NCI-H748 treated with DMSO at 0.1 percent for 48 hours (cell line): ENCODE results near the gene FOXP1.
"Not testable (repeated sequence)": the region's sequence is repeated elsewhere in the genome, so short reads cannot be mapped to it uniquely, and the experiment has no call there.

Source experiments
- DNase-seq: peaks from one replicate; lab custom pipeline; 2025; lab: John Stamatoyannopoulos, UW

The FOXP1 gene

DNA sequence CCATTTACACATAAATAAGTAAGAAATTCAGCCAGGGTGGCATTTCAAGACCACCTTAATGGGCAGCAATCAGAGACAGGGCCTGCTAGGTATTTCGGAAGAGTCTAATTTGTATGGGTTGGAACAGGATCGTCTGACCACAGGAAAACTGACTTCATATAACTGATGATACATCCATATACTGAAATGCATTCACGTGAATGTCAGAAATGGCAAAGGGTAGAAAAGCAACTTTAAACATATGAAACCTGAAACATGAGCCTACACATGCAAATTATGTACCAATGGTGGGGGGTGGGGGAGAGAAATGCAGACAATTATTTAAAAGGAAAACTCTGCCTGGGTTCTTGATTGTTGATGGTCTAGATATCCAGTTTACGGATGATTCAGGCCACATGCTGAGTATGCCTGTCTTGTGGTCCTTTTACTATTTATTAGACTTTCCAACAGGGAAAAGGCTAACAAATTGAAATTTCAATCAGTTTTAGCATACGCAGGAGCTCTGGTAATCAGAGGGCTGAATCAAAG is 582.2 kb downstream of the FOXP1 start:
- DNase-seq, result no peak

DNA sequence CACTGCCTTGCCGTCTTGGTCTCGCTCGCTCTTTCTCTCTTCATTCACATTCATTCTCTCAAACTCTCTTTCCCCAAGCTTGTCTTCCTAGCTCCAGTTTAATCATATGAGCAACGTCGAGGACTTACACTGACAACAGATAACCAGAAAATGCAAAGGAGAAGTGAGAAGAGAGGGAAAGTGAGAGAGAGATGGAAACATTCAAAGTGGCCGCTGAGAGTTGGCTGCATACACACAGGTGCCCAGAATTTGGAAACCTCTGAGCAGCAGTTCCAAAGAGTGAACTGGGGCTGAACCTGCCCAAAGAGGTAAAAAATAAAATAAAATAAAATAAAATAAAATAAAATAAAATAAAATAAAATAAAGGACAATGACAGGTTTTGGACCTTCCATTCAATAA is 583.0 kb downstream of the FOXP1 start:
- no peak for DNase-seq

DNA sequence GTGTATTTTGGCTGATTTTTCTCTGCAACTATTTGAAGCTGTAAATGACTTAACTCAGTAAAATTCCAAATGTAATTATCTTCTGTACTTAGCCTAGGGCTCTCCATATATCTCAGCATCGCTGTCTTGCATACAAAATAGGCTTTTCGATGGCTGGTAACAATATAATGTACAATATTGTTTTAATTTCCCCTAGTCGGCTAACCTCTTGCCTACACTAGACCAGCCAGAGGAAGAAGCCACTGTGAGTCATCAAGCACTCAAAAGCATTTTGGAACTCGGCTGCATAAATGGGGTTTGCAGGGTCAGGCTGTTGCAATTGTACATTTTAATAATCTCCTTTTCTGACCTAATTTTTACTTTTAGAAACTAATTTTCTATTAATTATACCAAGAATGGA is 583.8 kb downstream of the FOXP1 start:
- DNase-seq, result no peak

DNA sequence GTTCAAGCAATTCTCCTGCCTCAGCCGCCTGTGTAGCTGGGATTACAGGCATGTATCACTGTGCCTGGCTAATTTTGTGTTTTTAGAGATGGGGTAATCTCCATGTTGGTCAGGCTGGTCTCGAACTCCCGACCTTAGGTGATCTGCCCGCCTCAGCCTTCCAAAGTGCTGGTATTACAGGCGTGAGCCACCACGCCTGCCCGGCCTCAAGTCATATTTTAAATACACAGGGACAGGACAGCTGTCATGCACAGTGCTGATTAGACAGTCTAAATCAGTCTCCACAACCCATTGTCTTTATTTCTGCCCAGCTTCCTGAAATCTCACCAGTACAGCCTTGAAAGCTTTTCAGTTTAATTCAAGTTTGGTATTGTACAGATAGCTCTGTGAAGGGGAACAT is 587.4 kb downstream of the FOXP1 start:
- DNase-seq, result no peak

DNA sequence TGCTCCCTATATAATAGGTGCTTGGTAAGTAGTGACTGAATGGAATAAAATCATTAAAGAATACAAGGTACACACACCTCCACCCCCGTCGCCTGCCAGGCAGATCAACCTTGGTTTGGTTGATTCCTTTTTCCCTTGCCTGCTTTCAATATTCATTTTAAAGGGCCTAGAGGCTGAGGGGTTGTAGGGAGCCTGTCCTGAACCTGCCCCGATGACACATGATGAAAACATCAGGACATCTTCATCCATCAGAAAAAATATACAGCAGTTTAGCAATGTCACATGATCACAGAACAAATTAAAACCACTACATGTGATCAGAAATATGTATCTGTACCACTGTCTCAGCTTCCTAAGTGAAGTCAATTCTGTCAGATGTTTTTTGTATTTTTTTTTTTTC is 588.9 kb downstream of the FOXP1 start:
- DNase-seq, result no peak

DNA sequence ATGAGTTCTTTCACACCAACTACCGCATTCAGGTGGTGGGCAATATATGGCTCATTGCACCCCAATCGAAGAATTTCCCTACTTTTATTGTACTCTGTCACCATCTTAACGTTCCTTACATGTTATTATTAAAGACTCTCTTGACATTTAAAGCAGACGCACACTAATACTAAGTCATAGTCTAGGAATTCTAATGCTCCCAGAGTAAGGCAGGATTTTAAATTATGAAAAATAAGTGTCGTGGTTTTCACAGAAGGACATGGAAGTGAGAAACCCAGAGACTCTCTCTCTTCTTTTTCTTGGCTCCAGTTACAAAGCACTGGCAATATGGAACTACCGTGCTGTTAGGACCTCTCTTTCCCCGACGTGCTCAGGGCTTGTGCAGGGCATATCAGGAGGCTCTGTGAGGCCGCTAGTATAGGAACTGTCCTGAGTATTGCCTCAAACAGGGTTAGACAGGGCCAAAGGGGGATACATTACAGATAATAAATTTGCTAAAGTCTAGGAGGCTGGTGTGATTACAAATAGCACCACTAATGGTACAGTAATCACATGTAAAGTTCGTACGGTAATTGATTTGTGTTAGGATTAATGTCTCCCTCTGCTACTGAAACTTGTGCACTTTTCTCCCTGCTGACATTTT is 590.8 kb downstream of the FOXP1 start:
- DNase-seq, result no peak

DNA sequence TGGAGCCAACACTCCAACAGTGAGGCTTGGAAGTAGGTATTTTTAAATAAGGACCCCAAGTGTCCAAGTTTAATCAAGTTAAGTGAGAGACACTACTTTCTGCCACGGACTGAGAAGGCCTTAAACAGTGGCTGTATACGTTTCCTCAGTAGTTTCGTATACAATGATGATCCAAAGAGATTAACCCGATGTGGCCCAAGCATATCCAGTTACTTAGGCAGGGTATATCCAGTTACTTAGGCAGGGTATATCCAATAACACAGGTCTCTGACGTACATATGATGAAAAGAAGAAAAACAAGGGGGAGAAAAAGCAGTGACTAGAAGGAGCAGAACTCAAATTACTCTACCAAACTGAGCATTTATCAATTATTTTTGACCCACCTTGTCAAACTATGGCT is 591.4 kb downstream of the FOXP1 start:
- DNase-seq, result no peak

DNA sequence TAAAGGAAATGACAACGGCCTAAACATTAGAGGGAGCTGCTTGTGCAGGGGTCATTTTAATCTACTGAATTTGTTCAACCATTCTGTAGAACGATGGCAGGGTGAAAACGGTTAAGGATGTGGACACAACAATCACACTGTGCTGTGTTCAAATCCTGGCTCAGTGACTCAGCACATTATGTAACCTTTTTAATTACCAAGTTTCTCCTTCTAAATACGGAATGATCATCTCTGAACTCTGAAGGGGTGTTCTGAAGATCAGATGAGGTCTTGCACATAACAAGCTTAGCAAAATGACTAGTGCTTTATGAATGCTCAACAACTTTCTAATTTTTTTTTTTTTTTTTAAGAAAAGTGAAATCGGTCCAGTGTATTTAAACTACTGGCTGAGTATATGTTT is 592.8 kb downstream of the FOXP1 start:
- no peak for DNase-seq

DNA sequence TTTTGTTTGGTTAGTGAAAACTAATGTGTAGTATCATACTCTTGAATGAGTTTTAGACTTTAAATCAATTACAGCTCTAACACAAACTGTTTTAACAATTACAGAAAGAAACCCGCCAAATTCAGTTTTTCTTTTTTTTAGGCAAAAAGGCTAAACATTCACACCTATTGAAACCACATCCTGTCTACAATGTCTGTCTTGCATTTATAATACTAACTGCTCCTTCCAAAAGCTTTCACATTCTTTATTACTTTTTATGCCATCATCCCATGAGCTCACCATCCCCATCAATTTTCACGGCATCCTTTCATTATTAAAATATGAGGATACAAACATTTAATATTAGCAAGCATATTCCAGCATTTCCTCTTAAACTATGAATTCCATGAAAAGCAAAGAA is 593.3 kb downstream of the FOXP1 start:
- DNase-seq, result no peak

DNA sequence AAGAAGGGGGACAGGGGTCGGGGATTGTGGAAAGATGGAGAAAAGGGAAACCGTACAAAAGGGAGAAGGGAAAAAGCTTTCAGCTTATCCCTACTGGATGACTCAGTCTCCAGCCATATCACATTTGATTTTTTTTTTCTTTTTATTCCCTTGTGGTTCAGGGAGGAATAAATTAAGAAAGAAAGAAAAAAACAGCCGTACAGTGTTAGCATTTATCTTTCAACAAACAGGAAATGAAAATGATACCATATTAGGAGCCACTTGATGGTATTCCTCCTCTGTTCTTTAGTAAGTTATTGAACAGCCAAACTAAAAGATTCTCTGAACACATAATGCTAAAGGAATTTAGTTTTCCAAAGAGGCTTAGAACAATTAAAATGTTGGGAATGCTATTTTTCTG is 594.4 kb downstream of the FOXP1 start:
- DNase-seq, result no peak

DNA sequence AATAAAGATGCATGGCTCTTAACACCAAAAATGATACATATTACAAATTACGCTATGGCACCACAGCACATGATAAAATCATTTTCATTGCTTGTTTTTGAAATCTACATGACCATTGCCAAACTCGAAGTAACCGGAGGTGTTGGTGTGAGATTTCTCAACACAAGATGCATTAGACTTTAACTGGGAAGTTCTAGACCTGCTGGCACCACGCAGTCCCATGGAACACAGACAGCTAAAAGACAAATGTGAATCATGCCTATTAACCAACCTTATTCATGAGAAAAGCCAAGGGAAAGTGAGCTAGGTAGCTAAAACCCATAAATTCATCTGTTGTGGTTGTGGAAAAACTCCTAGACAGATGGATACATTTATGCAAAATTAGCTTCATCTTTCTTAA is 595.4 kb downstream of the FOXP1 start:
- DNase-seq, result no peak

DNA sequence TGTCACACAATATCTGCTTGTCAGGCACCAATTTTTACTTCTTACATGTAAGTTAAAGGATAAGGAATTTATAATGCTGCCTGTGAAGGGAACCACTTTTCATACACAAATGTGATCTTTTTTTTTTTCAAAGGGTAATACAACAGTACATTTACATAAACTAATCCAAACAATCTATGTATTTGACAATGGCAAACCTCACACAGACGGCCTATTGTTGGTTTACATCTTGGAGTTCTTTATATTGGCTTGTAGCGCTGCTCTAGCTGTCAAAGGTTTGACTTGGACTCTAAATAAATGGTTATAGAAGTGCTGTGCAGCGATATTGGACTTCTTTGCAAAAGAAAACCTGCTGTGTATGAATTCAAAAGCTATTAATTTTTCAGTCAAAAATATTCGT is 598.0 kb downstream of the FOXP1 start:
- no peak for DNase-seq

DNA sequence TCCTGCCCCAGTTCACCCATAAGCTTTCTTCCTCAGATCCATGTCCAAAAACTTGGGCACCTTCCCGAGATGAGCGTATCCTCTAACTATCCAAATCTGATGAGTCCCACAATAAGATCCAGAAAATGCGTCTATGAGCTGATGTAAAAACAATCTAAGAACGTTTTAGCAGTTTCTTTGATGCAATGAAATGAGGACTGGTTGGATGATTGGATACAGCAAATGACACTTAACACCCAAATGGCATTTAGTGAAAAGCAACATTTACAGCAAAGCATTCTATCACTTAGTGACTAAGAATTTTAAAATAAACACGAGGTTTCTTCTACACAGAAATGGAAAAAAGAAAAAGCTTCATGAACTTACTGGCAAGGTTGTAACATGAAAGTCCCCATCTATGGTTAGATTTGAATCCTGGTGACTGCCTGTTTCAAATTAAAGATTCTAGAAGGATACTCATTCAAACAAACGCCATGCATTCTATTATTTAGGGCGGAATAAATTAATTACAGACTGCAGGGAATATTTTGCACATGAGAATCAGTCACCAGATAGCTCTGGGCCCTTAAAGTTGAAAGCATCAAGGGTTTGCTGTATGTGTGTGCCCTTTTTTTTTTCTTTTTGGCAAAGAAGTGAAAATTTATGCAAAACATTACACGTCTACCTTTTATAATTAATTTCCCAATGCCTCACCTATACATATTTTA is 598.6 kb downstream of the FOXP1 start:
- no peak for DNase-seq

DNA sequence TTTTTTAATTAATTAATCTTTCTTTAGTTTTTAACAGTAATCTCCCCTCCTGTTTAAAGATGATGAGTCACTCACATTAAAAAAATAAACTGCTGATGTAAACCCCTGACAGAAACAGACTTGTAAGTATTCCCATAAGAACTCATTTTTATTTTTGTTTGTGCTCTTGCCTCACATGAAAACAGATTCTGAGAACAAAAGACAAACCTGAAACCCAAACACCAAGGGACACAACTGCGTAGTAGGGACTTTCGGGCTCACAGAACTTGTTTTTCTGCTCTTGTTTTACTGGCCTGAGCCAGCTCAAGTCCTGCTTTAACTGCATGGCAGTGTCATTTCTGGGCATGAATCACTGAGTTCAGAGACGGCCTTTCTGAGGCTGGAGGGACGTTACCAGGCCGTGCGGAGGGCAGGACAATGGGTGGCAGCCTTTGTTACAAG is 600.8 kb downstream of the FOXP1 start:
- peak; percentile 13 for DNase-seq

DNA sequence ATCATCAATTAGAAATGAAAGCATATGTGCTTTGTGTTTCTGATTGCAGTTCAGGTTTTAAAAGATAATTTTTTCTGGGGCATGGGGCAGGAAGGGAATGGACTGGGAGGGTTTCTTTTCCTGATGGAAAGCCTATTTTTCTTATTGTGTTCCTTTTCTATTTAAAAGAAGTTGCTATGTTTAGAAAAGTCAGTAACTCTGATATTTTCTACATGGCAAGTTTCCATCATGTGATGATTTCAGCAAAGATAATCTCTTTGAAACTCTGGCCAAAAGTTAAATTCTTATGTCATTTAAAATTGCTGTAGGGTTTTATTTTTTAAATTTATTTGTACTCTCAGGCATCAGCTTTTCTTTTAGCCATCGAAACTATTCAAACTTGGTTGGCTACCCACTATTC is 601.2 kb downstream of the FOXP1 start:
- DNase-seq, result no peak

DNA sequence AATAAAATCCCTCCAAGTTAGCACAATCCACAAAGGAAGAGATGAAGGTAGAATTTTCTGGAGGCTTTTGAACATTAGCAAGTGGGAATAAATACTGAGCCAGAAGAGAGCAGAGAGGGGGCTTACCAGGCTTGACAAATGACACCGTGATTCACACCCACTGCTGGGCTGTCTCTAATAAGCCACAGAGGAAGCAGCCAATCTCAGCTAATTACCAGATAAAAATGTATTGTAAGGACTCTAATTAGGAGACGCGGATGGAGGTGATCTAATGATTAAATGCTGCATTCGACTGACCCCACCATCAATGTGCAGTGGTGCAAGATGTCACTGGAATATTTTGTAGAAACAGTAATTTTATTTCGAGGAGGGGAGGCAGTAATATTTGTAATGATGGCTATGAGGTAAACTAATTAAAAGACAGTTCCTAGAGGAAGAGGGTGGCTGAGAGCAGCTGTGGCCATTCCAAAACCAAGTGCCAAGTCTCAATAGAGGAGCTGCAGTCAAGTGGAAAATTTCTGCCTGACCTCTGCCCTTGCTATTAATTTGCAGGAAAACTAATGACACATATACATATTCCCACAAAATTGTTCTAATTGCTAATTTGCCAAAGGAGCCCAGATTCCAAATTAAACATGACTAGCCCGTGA is 602.2 kb downstream of the FOXP1 start:
- DNase-seq, result peak; percentile 81

DNA sequence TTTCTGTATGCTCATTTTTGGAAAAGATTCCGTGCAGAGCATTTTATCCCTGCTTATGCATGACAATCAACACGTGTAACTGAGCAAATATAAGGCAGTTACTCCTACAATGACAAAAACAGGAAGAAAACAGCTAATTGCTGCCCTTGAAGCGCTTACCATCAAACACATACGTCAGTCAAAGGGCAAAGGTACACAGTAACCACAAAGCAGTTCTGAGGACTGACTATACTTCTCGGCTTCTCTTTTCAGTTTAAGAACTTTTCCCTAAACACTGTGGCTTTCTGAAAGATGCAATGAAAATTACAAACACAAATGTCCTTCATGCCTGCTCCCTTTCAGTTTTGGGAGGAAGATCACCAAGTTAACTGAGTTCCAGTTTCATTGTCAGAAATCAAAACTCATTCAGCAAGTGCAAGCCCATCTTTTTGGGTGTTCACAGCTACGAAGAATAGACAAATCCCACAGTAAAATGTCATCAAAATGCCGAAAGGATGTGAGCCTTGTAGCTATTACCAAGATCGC is 602.8 kb downstream of the FOXP1 start:
- DNase-seq, result no peak

DNA sequence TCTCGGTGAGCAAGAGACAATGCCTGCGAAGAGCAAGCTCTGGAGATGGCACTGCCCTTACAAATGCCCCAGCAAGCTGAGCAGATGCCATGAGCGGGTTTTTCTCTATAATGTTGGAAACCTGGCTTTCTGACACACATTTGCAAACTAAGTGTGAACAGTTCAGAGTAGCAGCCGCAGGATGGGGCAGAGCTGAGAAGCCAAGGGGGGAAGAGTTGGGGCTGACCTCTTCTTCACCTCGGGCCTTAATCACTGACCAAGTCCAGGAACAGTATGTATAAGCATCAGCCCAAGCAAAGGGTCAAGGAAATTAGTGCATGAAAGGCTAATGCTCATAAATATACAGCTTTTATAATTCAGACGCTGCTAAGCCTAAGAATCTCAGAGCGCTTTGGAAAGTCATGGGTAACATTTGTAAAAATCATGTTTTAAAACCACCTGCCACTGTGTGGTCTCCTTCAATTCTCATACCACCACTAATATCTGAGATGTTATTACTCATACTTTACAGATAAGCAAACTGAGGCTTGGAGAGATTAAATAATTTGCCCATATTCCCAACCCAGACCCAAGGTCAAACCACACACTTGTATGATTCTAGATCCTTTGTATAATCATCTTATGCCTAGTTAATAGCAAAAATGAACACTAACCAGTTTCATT is 603.4 kb downstream of the FOXP1 start:
- DNase-seq, result no peak

DNA sequence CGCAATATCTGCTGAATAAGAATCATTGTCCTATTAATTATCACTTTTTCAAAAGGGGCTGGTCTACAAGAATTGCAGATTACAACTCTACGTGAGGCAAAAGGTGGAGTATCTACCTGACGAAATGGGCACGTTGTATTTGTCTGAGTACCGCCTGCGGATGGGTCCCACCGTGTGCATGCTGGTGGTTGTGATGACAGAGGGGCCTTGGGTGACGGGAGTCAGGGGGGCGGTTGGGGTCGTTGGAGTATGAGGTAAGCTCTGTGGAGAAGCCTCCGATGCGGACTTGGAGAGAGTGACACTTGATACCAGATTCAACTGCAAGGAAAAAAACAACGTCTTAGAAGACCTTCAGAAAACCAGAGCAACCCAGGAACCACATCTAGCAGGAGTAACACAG is 605.8 kb downstream of the FOXP1 start:
- no peak for DNase-seq

DNA sequence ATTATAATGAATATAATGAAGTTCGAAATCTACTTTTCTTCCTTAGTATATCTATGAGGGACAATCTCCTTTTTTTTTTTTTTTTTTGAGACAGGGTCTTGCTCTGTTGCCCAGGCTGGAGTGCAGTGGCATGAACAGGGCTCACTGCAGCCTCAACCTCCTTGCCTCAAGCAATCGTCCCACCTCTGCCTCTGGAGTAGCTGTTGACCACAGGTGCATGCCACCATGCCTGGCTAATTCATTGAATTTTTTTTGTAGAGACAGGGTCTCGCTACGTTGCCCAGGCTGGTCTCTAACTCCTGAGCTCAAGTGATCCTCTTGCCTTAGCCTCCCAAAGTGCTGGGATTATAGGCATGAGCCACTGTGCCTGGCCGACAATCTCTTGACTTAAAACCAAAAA is 607.5 kb downstream of the FOXP1 start:
- DNase-seq, result not testable (repeated sequence)

DNA sequence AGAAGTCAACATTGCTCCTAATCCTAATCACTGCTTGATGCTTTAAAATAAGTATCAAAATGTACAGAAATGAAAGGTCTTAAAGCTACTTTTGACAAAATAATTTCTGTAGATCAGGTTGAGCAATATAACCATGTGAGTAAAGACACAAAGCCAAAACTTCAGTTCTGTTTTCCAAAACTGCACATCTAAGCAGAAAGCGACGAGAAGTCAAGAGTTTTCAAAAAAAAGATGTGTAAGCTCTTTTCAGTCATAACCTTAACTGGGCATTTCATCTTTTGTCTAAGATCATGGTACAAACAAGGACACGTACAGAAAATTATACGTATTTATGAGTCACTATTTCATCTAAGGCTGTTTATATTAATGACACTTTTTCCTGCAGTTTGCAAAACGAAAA is 608.8 kb downstream of the FOXP1 start:
- DNase-seq, result no peak

DNA sequence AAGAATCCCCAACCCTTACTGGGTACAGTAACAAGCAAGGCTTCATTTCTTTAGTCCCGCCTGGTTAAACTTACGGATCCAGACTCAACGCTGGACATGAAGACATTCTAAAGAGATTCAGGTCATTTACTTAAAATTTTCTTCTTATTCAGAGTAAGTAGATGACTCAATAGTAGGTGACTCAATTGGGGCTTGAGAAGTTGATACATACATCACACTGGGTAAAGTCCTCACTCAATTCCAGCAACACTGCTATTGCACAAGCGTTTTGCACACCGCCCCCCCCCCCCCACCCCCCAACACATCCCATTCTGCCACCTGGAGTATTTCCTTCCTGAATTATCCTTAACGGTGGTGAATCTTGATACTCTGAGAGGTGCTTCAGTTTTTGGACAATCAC is 610.0 kb downstream of the FOXP1 start:
- no peak for DNase-seq

DNA sequence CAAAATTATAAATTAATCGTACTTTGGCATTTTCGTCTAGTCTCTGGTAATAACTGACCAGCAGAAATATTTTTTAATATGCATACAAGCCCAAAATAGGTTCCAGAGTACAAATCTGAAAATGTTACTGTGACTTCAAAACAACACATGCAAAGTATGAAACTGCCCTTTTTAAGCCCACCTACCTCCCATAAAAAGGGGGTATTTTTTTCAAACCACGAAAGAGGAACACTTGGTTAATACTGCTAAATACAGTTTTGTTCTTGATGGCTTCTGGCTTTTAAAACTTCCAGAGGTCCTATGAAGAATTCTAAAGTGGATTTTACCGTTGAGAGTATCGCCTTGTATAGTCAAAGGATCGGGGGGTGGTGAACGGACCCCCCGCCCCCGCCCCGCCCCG is 610.7 kb downstream of the FOXP1 start:
- no peak for DNase-seq
